NCI-H146 treated with DMSO at 0.1 percent for 48 hours (cell line): Measurements from ENCODE around the gene PTPRG.

ENCODE experiments used
- DNase-seq: peaks from one replicate; lab custom pipeline; 2025; ENCODE audit not compliant: unreplicated experiment; lab: John Stamatoyannopoulos, UW

Gene PTPRG

GRCh38 chr3:61648481-61648880, 87.1 kb downstream of the PTPRG start:
- DNase-seq = no peak

GRCh38 chr3:61649381-61650170, 88.2 kb downstream of the PTPRG start:
- DNase-seq = no peak

- DNase-seq = no peak
These were observed 88.9 kb downstream of the PTPRG start for GRCh38 chr3:61650276-61650675.

- no peak for DNase-seq
These were observed 89.5 kb downstream of the PTPRG start for GRCh38 chr3:61650719-61651410.

- DNase-seq = peak; percentile 68
These were observed 96.3 kb downstream of the PTPRG start for GRCh38 chr3:61657689-61658088.

GRCh38 chr3:61662861-61663260, 101.5 kb downstream of the PTPRG start:
- DNase-seq = no peak

GRCh38 chr3:61663356-61664104, 102.2 kb downstream of the PTPRG start:
- DNase-seq = no peak

GRCh38 chr3:61664105-61664482, 102.7 kb downstream of the PTPRG start:
- DNase-seq = no peak

GRCh38 chr3:61665121-61665520, 103.8 kb downstream of the PTPRG start:
- no peak for DNase-seq

- no peak for DNase-seq
These were observed 104.6 kb downstream of the PTPRG start for GRCh38 chr3:61665987-61666386.

- peak; percentile 11 for DNase-seq
These were observed 105.4 kb downstream of the PTPRG start for GRCh38 chr3:61666615-61667330.

GRCh38 chr3:61667383-61667782, 106.0 kb downstream of the PTPRG start:
- DNase-seq = no peak

GRCh38 chr3:61667814-61668213, 106.4 kb downstream of the PTPRG start:
- DNase-seq = no peak

- no peak for DNase-seq
These were observed 107.0 kb downstream of the PTPRG start for GRCh38 chr3:61668317-61668864.

- no peak for DNase-seq
These were observed 107.8 kb downstream of the PTPRG start for GRCh38 chr3:61669203-61669602.

GRCh38 chr3:61669668-61670299, 108.4 kb downstream of the PTPRG start:
- DNase-seq = no peak

GRCh38 chr3:61673651-61674050, 112.3 kb downstream of the PTPRG start:
- no peak for DNase-seq

GRCh38 chr3:61674596-61674995, 113.2 kb downstream of the PTPRG start:
- DNase-seq = no peak

GRCh38 chr3:61679026-61679425, 117.7 kb downstream of the PTPRG start:
- DNase-seq = no peak

GRCh38 chr3:61680617-61681016, 119.2 kb downstream of the PTPRG start:
- DNase-seq = peak; percentile 7
